Loucy (cell line): ENCODE measurements around the gene CAPN2.

Experiments used
- H2AFZ ChIP-seq: fragments of 200-600 bp; sonication (generic); 2 replicates; pipeline ENCODE4 v1.6.0; 2016; ENCODE audit warnings: antibody characterized with exemption, mild to moderate bottlenecking, low read length, moderate library complexity
- H3F3A ChIP-seq: fragments of 200-600 bp; 2 replicates; pipeline ENCODE4 v1.6.0; 2016; ENCODE audit warnings: antibody characterized with exemption, low read depth, mild to moderate bottlenecking
- H3K27me3 ChIP-seq: fragments of 200-600 bp; sonication (generic); 2 replicates; pipeline ENCODE4 v1.6.1; 2014; ENCODE audit warnings: low read length, mild to moderate bottlenecking; ENCODE audit not compliant: insufficient read depth, poor library complexity, severe bottlenecking
- H3K36me3 ChIP-seq: fragments of 200-600 bp; sonication (generic); 2 replicates; pipeline ENCODE4 v1.6.1; 2016; ENCODE audit warnings: low read length; ENCODE audit not compliant: insufficient read depth
- H3K4me1 ChIP-seq: fragments of 200-600 bp; sonication (generic); 2 replicates; pipeline ENCODE4 v1.5.1; 2014; ENCODE audit warnings: low read length, mild to moderate bottlenecking; ENCODE audit not compliant: insufficient read depth, poor library complexity, severe bottlenecking
- H3K4me2 ChIP-seq: fragments of 200-600 bp; sonication (generic); 2 replicates; pipeline ENCODE4 v1.6.0; 2014; ENCODE audit warnings: antibody characterized with exemption, low read length, low read depth, mild to moderate bottlenecking; ENCODE audit not compliant: poor library complexity, severe bottlenecking
- H3K4me3 ChIP-seq: fragments of 200-600 bp; sonication (generic); 2 replicates; pipeline ENCODE4 v1.5.1; 2014; ENCODE audit warnings: low read length, mild to moderate bottlenecking, mixed read lengths; ENCODE audit not compliant: poor library complexity, severe bottlenecking
- H3K79me2 ChIP-seq: fragments of 200-600 bp; sonication (generic); 2 replicates; pipeline ENCODE4 v1.6.1; 2014; ENCODE audit warnings: low read length; ENCODE audit not compliant: insufficient read depth
- H3K9ac ChIP-seq: fragments of 200-600 bp; sonication (generic); 2 replicates; pipeline ENCODE4 v1.6.0; 2014; ENCODE audit warnings: mild to moderate bottlenecking, low read depth, low read length, moderate library complexity; ENCODE audit not compliant: poor library complexity, severe bottlenecking
- H3K9me2 ChIP-seq: fragments of 200-600 bp; sonication (generic); replicated peaks from 2 replicates; pipeline ENCODE4 v1.6.1; 2016; ENCODE audit warnings: low read depth, low read length, mixed read lengths
- H3K9me3 ChIP-seq: fragments of 200-600 bp; sonication (generic); 2 replicates; pipeline ENCODE4 v1.6.1; 2014; ENCODE audit warnings: mild to moderate bottlenecking, antibody characterized with exemption, low read length, low read depth; ENCODE audit not compliant: insufficient read depth
- H4K20me1 ChIP-seq: fragments of 200-600 bp; sonication (generic); 2 replicates; pipeline ENCODE4 v1.6.0; 2014; ENCODE audit warnings: antibody characterized with exemption, low read length, mild to moderate bottlenecking; ENCODE audit not compliant: insufficient read depth, poor library complexity, severe bottlenecking
- CTCF ChIP-seq: fragments of 200-600 bp; sonication (generic); conservative IDR thresholded peaks from 2 replicates; pipeline ENCODE4 v1.5.1; 2014; ENCODE audit warnings: mild to moderate bottlenecking, antibody characterized with exemption, low read length
- EZH2phosphoT487 ChIP-seq: fragments of 200-600 bp; IDR thresholded peaks from 2 replicates; pipeline ENCODE4 v1.6.1; 2018; ENCODE audit warnings: antibody characterized with exemption, mild to moderate bottlenecking, moderate library complexity, borderline replicate concordance

CAPN2 gene

DNA sequence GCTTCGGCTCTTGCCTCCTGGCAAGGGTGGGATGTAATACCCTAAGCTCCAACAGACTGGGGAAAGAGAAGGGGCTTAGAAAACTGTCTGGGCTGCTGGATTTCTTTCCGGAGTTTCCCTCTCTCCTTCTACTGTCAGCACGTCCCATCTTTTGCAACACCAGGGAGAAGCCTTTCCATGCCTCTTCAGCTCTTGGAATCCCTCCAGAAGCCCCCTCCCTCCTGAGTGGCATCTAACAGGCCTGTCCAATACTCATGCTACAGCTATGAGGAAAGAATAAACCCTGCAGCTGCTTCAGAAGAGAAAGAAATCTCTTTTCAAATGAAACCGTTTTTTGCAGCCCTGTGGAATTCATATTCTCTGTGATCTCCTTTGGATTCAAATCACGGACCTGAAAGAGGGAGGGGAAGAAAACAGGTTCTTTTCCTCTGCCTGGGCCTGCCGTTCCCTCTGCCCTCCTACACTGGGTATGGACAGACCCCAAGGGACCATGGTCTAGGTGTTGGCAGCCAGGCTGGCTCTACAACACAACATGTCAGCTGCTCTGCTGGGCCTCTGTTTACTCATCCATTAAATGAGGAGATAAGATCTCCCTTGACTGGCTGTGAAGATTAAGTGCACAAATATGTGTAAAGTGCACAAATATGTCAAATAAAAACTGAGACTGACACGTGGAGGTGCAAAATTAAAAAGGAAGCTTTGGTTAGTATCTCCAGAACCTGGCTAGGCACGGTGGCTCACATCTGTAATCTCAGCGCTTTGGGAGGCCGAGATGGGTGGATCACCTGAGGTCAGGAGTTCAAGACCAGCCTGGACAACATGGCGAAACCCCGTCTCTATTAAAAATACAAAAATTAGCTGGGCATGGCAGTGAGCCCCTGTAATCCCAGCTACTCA lies 6.0 kb upstream of the CAPN2 start:
- H3F3A ChIP-seq = no peaks in the 10 kb centered on the region
- H3K9me2 ChIP-seq = no peaks in the 10 kb centered on the region
- H4K20me1 ChIP-seq = no peaks in the 10 kb centered on the region
- no peaks in the 10 kb centered on the region for H3K27me3 ChIP-seq
- no peak for TF ChIP-seq EZH2phosphoT487
- TF ChIP-seq CTCF = no peak
- H3K79me2 ChIP-seq = no peaks in the 10 kb centered on the region
- no peaks in the 10 kb centered on the region for H3K4me1 ChIP-seq
- H2AFZ ChIP-seq = no peak overlapping the region
- H3K36me3 ChIP-seq = no peaks in the 10 kb centered on the region
- H3K4me3 ChIP-seq = no peak overlapping the region
- no peak overlapping the region for H3K9ac ChIP-seq
- H3K4me2 ChIP-seq = no peak overlapping the region
- H3K9me3 ChIP-seq = no peaks in the 10 kb centered on the region

DNA sequence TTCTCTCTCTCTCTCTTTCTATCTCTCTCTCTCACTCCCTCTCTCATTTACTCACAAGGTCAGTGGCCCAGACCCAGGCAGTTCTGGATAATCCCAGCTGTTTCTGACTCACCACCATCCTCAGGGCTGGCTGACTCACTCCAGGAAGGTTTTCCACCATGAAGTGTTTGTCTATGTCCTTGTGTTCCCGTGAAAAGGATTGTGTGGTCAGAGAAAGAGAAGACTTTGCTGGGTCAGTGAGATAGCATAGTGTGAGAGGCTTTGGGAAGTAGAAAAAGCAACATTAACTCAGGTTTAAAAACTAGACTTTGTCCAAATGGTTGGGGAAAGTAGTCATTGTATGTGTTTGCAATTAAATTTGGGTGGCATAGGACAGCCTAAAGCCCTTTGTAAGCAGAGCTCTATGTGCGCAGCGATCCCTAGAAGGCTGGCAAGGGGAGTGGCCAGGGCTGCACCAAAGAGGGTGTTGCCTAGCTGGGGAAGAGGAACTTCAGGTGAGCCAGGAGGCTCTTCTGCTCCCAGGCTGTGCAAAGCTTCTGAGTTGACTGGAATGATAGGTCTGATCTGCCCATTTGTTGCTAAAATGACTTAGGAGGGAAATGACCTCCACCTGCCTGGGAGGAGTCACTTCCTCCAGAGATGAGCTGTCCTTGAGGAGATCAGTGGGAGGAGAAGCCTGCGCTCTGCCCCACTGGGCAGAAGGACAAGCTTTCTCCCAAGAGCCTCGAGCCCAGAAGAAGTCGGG lies 4.9 kb upstream of the CAPN2 start:
- no peaks in the 10 kb centered on the region for H3F3A ChIP-seq
- H3K9me3 ChIP-seq = no peaks in the 10 kb centered on the region
- H3K9me2 ChIP-seq = no peaks in the 10 kb centered on the region
- H3K4me2 ChIP-seq = no peak overlapping the region
- no peaks in the 10 kb centered on the region for H3K79me2 ChIP-seq
- H4K20me1 ChIP-seq = no peaks in the 10 kb centered on the region
- no peaks in the 10 kb centered on the region for H3K36me3 ChIP-seq
- H3K27me3 ChIP-seq = no peaks in the 10 kb centered on the region
- TF ChIP-seq EZH2phosphoT487 (no peak), CTCF (no peak)
- H3K4me3 ChIP-seq = no peak overlapping the region
- H3K4me1 ChIP-seq = no peaks in the 10 kb centered on the region
- no peak overlapping the region for H3K9ac ChIP-seq
- H2AFZ ChIP-seq = no peak overlapping the region

DNA sequence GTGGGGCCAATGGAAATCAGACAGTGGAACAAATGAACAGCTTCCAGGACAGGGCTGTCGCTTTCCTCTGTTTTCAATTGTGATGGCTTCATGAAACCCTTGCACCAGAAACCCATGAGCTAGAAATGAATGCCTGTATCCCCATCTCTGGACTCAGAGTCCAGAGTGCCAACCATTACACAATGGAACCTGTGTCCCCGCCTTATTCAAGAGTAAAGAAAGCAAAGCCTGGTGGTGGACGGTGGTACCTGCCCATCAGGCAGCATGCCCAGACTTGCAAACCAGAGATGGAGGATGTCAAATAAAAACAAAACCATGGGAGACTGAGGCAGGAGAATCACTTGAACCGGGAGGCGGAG lies 4.4 kb upstream of the CAPN2 start:
- no peak overlapping the region for H3K9ac ChIP-seq
- no peaks in the 10 kb centered on the region for H3K27me3 ChIP-seq
- H3F3A ChIP-seq = no peaks in the 10 kb centered on the region
- no peaks in the 10 kb centered on the region for H4K20me1 ChIP-seq
- H3K9me3 ChIP-seq = no peaks in the 10 kb centered on the region
- no peak overlapping the region for H2AFZ ChIP-seq
- no peak overlapping the region for H3K4me3 ChIP-seq
- no peaks in the 10 kb centered on the region for H3K79me2 ChIP-seq
- H3K9me2 ChIP-seq = no peaks in the 10 kb centered on the region
- H3K4me1 ChIP-seq = peaks cover under 1% of the 10 kb centered on the region
- no peak for TF ChIP-seq EZH2phosphoT487
- TF ChIP-seq CTCF = no peak; the same call in 1 of the 2 replicates
- H3K36me3 ChIP-seq = no peaks in the 10 kb centered on the region
- no peak overlapping the region for H3K4me2 ChIP-seq
